ENCODE measurements around the gene TSPYL2.

TSPYL2 gene

DNA sequence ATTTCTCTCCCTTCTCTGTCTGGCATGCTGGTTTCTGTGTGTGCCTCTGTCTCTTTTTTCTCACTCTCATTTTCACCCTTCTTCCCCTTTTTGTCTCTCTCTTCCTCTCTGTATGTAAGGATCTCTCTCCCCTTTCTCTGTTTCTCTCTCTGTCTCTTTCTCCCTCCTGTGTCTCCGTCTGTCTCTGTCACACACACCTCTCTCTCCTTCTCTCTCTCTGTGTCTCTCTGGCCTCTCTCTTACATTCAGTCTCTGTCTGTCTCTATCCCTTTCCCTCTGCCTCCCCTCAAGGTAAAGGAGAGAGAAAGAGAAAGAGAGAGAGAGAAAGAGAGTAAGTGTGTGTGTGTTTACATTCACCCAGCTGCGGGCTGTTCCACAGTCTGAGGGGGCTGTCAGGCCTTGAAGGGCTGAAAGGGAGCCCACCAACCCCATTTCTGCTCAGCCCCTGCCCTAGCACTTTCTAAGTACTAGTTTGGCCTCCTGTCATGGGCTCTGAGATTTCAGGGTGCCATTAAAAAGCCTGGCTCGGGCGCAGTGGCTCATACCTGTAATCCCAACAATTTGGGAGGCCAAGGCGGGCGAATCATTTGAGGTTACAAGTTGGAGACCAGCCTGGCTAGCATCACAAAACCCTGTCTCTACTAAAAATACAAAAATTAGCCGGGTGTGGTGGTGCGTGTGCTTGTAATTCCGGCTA is 9.6 kb upstream of the TSPYL2 start:
- H3K4me1 Mint-ChIP-seq (ENCODE audit: low read depth) = peaks cover 17% of the 10 kb centered on the region
- peak overlapping the region; percentile 88 for H3K4me3 Mint-ChIP-seq
- peak overlapping the region; percentile 62 for H3K27ac Mint-ChIP-seq
- no peaks in the 10 kb centered on the region for H3K27me3 Mint-ChIP-seq
- H3K36me3 Mint-ChIP-seq (ENCODE audit: low read depth) = no peaks in the 10 kb centered on the region
- H3K9me3 Mint-ChIP-seq = no peaks in the 10 kb centered on the region

DNA sequence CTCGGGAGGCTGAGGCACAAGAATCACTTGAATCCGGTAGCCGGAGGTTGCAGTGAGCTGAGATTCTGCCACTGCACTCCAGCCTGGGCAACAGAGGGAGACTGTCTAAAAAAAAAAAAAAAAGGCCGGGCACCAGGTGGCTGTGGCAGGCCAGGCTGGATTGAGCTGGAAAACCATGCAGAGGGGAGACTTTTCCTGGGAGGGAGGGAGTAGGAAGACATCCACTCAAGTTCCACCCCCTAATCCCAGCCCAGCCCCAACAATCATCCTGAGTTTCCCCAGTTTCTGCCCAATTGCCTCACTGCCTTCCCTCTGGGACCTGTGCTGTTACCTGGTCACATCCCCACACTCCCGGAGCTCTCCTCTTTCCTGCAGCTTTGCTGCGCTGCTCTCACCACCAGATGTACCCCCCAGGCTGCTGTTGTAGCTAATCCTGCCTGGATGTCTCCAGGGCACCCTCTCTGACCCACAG is 9.0 kb upstream of the TSPYL2 start:
- Mint-ChIP-seq H3K36me3 (ENCODE audit: low read depth) (no peaks in the 10 kb centered on the region), H3K4me3 (no peak overlapping the region), H3K9me3 (no peaks in the 10 kb centered on the region), H3K4me1 (ENCODE audit: low read depth) (peaks cover 17% of the 10 kb centered on the region), H3K27ac (no peak overlapping the region), H3K27me3 (no peaks in the 10 kb centered on the region)

DNA sequence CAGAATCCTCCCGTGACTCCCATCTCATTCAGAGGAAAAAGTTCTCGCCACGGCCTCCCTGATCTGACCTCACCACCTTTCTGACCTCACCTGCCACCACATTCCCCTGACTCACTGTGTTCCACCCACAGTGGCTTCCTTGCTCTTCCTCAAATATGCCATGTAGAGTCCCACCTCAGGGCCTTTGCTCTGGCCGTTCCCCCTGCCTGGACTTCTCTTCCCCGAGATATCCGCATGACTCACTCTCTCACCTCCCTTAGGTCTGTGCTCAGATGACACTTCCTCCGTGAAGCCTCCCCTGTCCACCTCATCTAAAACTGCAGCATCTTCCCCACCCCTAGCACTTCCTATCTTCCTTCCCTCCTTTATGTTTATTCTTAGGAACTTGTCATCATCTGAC is 7.2 kb upstream of the TSPYL2 start:
- Mint-ChIP-seq H3K27me3 (no peaks in the 10 kb centered on the region), H3K4me3 (no peak overlapping the region), H3K4me1 (ENCODE audit: low read depth) (peaks cover 17% of the 10 kb centered on the region), H3K27ac (peak overlapping the region; percentile 14), H3K9me3 (no peaks in the 10 kb centered on the region), H3K36me3 (ENCODE audit: low read depth) (no peaks in the 10 kb centered on the region)

DNA sequence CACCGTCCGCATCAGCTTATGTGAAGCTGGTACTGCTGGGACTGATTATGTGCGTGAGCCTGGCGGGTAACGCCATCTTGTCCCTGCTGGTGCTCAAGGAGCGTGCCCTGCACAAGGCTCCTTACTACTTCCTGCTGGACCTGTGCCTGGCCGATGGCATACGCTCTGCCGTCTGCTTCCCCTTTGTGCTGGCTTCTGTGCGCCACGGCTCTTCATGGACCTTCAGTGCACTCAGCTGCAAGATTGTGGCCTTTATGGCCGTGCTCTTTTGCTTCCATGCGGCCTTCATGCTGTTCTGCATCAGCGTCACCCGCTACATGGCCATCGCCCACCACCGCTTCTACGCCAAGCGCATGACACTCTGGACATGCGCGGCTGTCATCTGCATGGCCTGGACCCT is 5.5 kb upstream of the TSPYL2 start:
- no peak overlapping the region for H3K4me3 Mint-ChIP-seq
- peaks cover 25% of the 10 kb centered on the region for H3K4me1 Mint-ChIP-seq (ENCODE audit: low read depth)
- H3K9me3 Mint-ChIP-seq = no peaks in the 10 kb centered on the region
- H3K36me3 Mint-ChIP-seq (ENCODE audit: low read depth) = no peaks in the 10 kb centered on the region
- no peaks in the 10 kb centered on the region for H3K27me3 Mint-ChIP-seq
- H3K27ac Mint-ChIP-seq = no peak overlapping the region

DNA sequence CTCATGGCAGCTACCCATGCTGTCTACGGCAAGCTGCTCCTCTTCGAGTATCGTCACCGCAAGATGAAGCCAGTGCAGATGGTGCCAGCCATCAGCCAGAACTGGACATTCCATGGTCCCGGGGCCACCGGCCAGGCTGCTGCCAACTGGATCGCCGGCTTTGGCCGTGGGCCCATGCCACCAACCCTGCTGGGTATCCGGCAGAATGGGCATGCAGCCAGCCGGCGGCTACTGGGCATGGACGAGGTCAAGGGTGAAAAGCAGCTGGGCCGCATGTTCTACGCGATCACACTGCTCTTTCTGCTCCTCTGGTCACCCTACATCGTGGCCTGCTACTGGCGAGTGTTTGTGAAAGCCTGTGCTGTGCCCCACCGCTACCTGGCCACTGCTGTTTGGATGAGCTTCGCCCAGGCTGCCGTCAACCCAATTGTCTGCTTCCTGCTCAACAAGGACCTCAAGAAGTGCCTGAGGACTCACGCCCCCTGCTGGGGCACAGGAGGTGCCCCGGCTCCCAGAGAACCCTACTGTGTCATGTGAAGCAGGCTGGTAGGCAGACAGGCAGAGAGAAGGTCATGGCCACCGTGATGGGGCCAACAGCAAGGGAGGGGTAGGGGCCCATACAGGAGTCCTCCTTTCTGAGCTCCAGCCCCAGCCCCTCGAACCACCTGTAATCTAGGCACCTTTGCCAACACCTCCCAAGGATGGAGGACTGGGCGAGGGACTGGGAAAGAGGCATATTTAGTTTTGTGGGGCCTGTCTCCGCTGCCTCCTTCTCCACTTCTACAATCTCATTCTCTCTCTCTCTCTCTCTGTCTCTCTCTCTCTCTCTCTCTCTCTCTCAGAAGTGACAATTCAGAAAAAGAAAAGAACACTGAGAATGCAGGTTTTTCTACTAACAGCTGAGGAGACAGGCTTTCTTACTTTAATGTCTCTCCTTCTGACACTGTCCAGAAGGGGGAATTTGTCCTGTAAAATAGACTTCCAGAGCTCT is 4.7 kb upstream of the TSPYL2 start:
- Mint-ChIP-seq H3K27me3 (no peaks in the 10 kb centered on the region), H3K4me3 (no peak overlapping the region), H3K27ac (no peak overlapping the region), H3K36me3 (ENCODE audit: low read depth) (no peaks in the 10 kb centered on the region), H3K9me3 (no peaks in the 10 kb centered on the region), H3K4me1 (ENCODE audit: low read depth) (peaks cover 18% of the 10 kb centered on the region)

DNA sequence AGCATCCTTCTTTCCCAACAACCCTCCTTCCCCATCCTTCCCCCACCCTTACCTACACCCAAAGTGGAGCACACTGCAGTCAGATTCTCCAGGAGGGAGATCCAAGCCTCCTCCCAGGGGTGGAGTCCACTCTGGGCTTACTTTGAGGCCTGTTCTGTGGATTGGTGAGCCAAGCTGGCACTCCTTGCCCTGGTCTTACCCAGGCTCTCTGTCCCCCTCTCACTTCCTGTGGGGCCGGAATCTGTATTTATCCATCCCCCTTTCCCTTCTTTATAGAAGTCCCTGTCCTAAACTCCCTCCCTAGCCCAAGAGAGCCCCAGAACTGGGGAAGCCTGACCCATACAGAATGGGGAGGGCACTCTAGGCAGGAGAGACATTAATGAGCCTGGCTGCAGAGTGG is 3.2 kb upstream of the TSPYL2 start:
- no peaks in the 10 kb centered on the region for H3K27me3 Mint-ChIP-seq
- no peak overlapping the region for H3K27ac Mint-ChIP-seq
- H3K4me1 Mint-ChIP-seq (ENCODE audit: low read depth) = peaks cover 24% of the 10 kb centered on the region

DNA sequence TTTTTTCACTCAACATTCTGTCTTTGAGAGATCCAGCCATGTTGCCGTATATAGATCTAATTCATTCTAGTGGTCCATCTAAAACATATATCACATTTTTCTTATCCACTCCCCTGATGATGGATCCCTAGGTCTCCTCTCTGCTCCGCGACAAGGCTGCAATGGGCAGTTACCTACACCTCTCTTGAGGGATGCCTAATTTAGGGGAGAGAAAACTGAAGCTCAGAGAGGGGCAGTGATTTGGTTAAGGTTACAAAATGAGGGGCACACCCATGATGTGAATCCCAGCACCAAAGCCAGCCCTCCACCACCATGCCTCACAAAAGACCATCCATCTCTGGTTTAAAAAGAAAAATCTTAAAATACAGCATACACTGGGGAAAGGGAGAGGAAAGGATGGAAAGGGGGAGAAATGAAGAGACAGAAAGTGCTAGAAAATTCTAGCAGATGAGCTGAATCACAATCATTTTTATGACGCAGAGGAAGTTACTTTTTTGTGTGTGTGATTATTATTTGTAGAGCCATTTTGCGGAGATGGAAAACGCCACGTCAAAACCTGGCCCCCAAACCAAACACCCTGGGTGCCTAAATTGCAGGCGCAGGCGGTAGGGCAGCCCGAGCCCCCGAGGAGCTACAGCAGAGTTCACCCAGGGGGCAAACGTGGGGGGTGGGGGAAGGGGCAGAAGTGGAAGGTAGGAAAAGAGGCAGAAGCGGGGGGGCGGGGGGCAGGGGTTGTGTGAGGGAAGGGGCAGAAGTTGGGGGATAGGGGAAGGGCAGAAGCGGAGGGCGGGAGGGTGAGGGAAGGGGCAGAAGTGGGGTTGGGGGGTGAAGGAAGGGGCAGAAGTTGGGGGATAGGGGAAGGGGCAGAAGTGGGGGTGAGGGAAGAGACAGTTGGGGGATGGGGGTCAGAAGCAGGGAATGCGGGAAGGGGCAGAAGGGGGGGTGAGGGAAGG is 1.3 kb upstream of the TSPYL2 start:
- Mint-ChIP-seq H3K9me3 (no peaks in the 10 kb centered on the region), H3K27me3 (no peaks in the 10 kb centered on the region), H3K4me3 (peak overlapping the region; percentile 79), H3K27ac (peak overlapping the region; percentile 89), H3K36me3 (ENCODE audit: low read depth) (peaks cover 20% of the 10 kb centered on the region), H3K4me1 (ENCODE audit: low read depth) (peaks cover 38% of the 10 kb centered on the region)

More for the DNA sequence above, 3.2 kb upstream of the TSPYL2 start:
- no peak overlapping the region for H3K4me3 Mint-ChIP-seq
- H3K36me3 Mint-ChIP-seq (ENCODE audit: low read depth) = peaks cover 1% of the 10 kb centered on the region
- no peaks in the 10 kb centered on the region for H3K9me3 Mint-ChIP-seq

DNA sequence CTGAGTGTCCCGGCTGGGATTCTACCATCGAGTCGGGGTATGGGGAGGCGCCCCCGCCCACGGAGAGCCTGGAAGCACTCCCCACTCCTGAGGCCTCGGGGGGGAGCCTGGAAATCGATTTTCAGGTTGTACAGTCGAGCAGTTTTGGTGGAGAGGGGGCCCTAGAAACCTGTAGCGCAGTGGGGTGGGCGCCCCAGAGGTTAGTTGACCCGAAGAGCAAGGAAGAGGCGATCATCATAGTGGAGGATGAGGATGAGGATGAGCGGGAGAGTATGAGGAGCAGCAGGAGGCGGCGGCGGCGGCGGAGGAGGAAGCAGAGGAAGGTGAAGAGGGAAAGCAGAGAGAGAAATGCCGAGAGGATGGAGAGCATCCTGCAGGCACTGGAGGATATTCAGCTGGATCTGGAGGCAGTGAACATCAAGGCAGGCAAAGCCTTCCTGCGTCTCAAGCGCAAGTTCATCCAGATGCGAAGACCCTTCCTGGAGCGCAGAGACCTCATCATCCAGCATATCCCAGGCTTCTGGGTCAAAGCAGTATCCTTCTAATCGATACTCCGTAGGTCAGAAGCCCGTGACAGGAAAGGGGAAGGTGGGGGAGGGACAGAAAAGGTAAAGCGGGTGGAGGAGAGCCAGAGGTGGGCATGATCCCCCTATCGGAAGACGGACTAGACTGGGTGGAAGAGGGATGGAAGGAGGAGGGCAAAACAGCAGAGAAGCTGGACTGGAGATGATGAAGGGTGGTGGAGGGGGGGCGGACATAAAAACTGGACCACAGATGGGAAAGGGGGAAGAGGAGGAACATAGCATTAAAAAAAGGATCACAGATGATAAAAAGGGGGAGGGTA is 828 bp downstream of the TSPYL2 start:
- H3K27ac Mint-ChIP-seq = peak overlapping the region; percentile 89
- H3K4me3 Mint-ChIP-seq = peak overlapping the region; percentile 91
- H3K36me3 Mint-ChIP-seq (ENCODE audit: low read depth) = peaks cover 34% of the 10 kb centered on the region
- H3K9me3 Mint-ChIP-seq = no peaks in the 10 kb centered on the region
- H3K27me3 Mint-ChIP-seq = no peaks in the 10 kb centered on the region
- H3K4me1 Mint-ChIP-seq (ENCODE audit: low read depth) = peaks cover 59% of the 10 kb centered on the region

DNA sequence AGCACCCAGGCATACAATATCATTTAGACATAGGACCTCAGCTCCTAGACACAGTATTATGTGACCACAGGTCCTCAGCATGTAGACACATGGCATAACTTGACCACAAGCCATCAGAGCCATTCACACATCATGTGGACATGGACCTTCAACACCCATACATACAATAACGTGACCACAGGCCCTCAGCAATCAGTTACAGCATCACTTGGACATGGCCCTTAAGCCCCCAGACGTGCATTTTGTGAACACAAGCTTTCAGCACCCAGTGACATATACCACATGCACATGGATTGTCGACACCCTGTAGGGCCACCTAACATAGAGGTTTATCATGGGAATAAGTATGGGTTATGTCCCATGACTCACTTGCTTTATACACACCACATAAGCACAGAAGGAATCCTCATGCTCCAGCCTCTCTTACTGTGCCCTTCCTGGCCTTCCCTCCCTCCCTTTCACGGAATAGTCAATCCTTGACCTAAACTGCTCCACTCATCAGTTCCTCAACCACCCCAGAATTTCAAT is 1.9 kb downstream of the TSPYL2 start:
- Mint-ChIP-seq H3K4me1 (ENCODE audit: low read depth) (peaks cover 68% of the 10 kb centered on the region), H3K36me3 (ENCODE audit: low read depth) (peaks cover 39% of the 10 kb centered on the region), H3K27ac (peak overlapping the region; percentile 66), H3K27me3 (no peaks in the 10 kb centered on the region), H3K4me3 (peak overlapping the region; percentile 91), H3K9me3 (no peaks in the 10 kb centered on the region)

DNA sequence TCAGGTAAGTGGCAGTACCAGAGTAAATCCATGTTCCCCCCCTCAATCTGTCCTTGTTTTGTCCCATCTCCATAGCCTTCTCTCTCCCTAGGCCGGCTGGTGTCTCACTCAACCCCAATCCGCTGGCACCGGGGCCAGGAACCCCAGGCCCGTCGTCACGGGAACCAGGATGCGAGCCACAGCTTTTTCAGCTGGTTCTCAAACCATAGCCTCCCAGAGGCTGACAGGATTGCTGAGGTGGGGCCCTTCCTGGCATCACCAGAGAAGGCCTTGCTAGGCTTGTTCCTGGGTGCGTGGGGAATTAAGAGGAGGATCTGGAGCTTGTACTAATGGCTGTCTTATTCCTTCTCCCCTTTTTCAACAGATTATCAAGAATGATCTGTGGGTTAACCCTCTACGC is 2.7 kb downstream of the TSPYL2 start:
- Mint-ChIP-seq H3K4me1 (ENCODE audit: low read depth) (peaks cover 70% of the 10 kb centered on the region), H3K27ac (no peak overlapping the region), H3K36me3 (ENCODE audit: low read depth) (peaks cover 39% of the 10 kb centered on the region), H3K4me3 (no peak overlapping the region), H3K9me3 (no peaks in the 10 kb centered on the region), H3K27me3 (no peaks in the 10 kb centered on the region)

DNA sequence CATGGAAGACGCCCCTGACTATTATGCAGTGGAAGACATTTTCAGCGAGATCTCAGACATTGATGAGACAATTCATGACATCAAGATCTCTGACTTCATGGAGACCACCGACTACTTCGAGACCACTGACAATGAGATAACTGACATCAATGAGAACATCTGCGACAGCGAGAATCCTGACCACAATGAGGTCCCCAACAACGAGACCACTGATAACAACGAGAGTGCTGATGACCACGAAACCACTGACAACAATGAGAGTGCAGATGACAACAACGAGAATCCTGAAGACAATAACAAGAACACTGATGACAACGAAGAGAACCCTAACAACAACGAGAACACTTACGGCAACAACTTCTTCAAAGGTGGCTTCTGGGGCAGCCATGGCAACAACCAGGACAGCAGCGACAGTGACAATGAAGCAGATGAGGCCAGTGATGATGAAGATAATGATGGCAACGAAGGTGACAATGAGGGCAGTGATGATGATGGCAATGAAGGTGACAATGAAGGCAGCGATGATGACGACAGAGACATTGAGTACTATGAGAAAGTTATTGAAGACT is 3.6 kb downstream of the TSPYL2 start:
- peak overlapping the region; percentile 21 for H3K27ac Mint-ChIP-seq
- H3K4me3 Mint-ChIP-seq = peak overlapping the region; percentile 27
- H3K36me3 Mint-ChIP-seq (ENCODE audit: low read depth) = peaks cover 39% of the 10 kb centered on the region
- H3K9me3 Mint-ChIP-seq = no peaks in the 10 kb centered on the region
- no peaks in the 10 kb centered on the region for H3K27me3 Mint-ChIP-seq
- peaks cover 65% of the 10 kb centered on the region for H3K4me1 Mint-ChIP-seq (ENCODE audit: low read depth)

DNA sequence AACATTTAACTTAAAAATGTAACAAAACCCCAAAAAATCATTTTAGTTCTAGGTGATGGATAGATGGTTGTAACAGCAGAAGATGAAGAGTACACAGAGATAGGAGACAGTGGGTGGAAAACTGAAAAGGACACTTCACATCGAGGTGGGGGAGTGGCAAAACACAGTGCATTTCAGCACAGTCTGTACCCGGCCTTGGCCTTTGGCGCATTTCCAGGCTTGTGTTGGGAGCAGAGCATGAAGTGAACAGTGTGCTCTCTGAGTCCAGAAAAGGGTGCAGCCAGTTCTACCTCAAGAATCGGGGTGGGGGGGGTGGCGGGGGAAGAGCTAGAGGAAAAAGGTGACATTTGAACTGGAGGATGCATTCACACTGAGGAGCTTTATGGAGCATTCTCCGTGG is 4.3 kb downstream of the TSPYL2 start:
- Mint-ChIP-seq H3K27me3 (no peaks in the 10 kb centered on the region), H3K4me3 (no peak overlapping the region), H3K9me3 (no peaks in the 10 kb centered on the region), H3K27ac (peak overlapping the region; percentile 61), H3K36me3 (ENCODE audit: low read depth) (peaks cover 39% of the 10 kb centered on the region), H3K4me1 (ENCODE audit: low read depth) (peaks cover 62% of the 10 kb centered on the region)

DNA sequence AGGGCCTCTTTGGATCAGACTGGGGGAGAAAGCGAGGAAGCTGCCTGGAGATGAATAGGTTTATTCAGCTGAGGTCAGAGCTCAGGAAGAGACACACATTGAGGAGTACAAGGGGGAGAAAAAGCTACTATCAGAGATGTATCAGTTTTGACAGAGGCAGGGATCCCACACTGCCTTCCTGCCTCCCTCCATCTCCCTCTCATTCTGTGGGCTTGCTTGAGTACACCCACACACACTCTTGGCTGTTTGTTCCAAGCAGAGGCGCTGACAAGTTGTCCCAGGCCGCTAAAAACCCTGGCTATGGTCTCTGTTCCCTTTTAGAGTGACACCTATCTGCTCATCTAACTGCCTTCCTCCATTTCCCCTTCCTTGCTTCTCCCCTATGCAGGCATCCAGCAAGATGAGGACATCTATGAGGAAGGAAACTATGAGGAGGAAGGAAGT is 5.2 kb downstream of the TSPYL2 start:
- Mint-ChIP-seq H3K9me3 (no peaks in the 10 kb centered on the region), H3K36me3 (ENCODE audit: low read depth) (peaks cover 39% of the 10 kb centered on the region), H3K4me3 (peak overlapping the region; percentile 23), H3K4me1 (ENCODE audit: low read depth) (peaks cover 62% of the 10 kb centered on the region), H3K27me3 (no peaks in the 10 kb centered on the region), H3K27ac (peak overlapping the region; percentile 93)

Data from stimulated activated naive CD8-positive, alpha-beta T cell treated with anti-CD3 and anti-CD28 coated beads, Interleukin-15, Interleukin-2, amounts not matched to agents 100 ng/mL and 50 ng/mL, for 24 hours (primary cell).